IPS DF 6.9 (cell line): ENCODE measurements around the gene CNTN5.
A peak's percentile ranks its signal among the peaks of the same experiment; 100 is the strongest.

Source experiments
- DNase-seq: peaks from one replicate; pipeline ENCODE4 v3.0.0-alpha.2; 2013; ENCODE audit warnings: low read depth, low spot score
- H3K27ac ChIP-seq: one replicate; pipeline ENCODE4 v1.5.1; 2013; ENCODE audit warnings: low read length, control low read depth
- H3K27me3 ChIP-seq: 2 replicates; pipeline ENCODE4 v1.6.1; 2013; ENCODE audit warnings: mild to moderate bottlenecking, low read length; ENCODE audit not compliant: control insufficient read depth, insufficient read depth
- H3K36me3 ChIP-seq: 2 replicates; pipeline ENCODE4 v1.6.1; 2013; ENCODE audit warnings: low read length; ENCODE audit not compliant: control insufficient read depth, insufficient read depth
- H3K4me1 ChIP-seq: 2 replicates; pipeline ENCODE4 v1.6.1; 2013; ENCODE audit warnings: low read length; ENCODE audit not compliant: control insufficient read depth, insufficient read depth
- H3K4me3 ChIP-seq: 2 replicates; pipeline ENCODE4 v1.5.1; 2013; ENCODE audit warnings: mild to moderate bottlenecking, low read length
- H3K9me3 ChIP-seq: 2 replicates; pipeline ENCODE4 v1.6.1; 2013; ENCODE audit warnings: low read length, inconsistent platforms; ENCODE audit not compliant: control insufficient read depth, insufficient read depth
- WGBS: extraction: QIAGEN DNeasy Blood & Tissue Kit; methylation state at CpG from one replicate; pipeline ENCODE4 v1.1.7; 2013; ENCODE audit warnings: mixed read lengths, missing lambda C conversion rate; ENCODE audit not compliant: insufficient read length, insufficient coverage; 5-methylcytosine and 5-hydroxymethylcytosine counted together

The CNTN5 gene

GRCh38 chr11:100353083-100353482 lies 1332.3 kb downstream of the CNTN5 start:
- DNase-seq: no peak
- H3K9me3 ChIP-seq: no peaks in the 10 kb centered on the region
- no peak overlapping the region for H3K27ac ChIP-seq
- no peaks in the 10 kb centered on the region for H3K4me1 ChIP-seq
- no peaks in the 10 kb centered on the region for H3K36me3 ChIP-seq
- no peak overlapping the region for H3K4me3 ChIP-seq
- no peaks in the 10 kb centered on the region for H3K27me3 ChIP-seq

DNA sequence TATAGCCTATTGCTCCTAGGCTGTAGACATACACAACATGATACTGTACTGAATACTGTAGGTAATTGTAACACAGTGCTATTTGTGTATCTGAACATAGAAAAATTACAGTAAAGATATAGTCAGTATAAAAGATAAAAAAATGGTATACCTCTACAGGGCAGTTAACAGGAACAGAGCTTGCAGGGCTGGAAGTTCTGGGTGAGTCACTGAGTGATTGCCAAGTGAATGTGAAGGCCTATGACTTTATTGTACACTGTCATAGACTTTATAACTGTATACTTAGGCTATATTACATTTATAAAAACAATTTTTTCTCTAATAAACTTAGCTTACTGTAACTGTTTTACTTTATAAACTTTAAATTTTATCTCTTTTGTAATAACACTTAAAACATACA lies 1334.0 kb downstream of the CNTN5 start:
- no peaks in the 10 kb centered on the region for H3K9me3 ChIP-seq
- H3K27ac ChIP-seq: no peak overlapping the region
- H3K27me3 ChIP-seq: no peaks in the 10 kb centered on the region

GRCh38 chr11:100356035-100356434 lies 1335.3 kb downstream of the CNTN5 start:
- Histone ChIP-seq H3K4me1 (no peaks in the 10 kb centered on the region), H3K36me3 (no peaks in the 10 kb centered on the region), H3K27me3 (no peaks in the 10 kb centered on the region), H3K27ac (no peak overlapping the region), H3K9me3 (no peaks in the 10 kb centered on the region), H3K4me3 (no peak overlapping the region)
- WGBS: no CpG with 5 or more reads among the region's 4 CpGs
- DNase-seq: no peak

More for the DNA sequence above, 1334.0 kb downstream of the CNTN5 start:
- Histone ChIP-seq H3K36me3 (no peaks in the 10 kb centered on the region), H3K4me3 (no peak overlapping the region), H3K4me1 (no peaks in the 10 kb centered on the region)
- DNase-seq: no peak

DNA sequence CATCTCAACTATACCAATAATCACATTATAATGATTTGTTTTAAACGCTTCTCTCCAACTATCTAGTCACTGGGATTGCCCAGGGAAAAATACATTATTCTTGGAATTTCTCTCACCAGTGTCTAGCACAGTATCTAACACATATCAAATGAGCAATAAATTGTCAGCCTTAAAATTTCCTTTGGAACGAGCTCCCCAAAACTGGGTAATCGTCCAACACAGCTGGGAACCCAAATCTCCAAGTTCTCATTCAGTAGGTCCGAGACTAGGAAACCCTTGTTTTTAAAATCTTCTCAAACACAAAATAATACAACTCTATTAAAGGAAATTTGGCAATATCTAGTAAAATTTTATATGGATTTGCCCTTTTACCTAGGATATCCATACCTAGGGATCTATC lies 1338.5 kb downstream of the CNTN5 start:
- WGBS: no CpG with 5 or more reads among the region's 4 CpGs
- Histone ChIP-seq H3K9me3 (no peaks in the 10 kb centered on the region), H3K4me3 (no peak overlapping the region), H3K27ac (no peak overlapping the region), H3K36me3 (no peaks in the 10 kb centered on the region), H3K27me3 (no peaks in the 10 kb centered on the region), H3K4me1 (no peaks in the 10 kb centered on the region)
- no peak for DNase-seq

GRCh38 chr11:100367892-100368291 lies 1347.1 kb downstream of the CNTN5 start:
- DNase-seq: no peak
- H3K9me3 ChIP-seq: no peaks in the 10 kb centered on the region
- no peak overlapping the region for H3K27ac ChIP-seq
- H3K4me3 ChIP-seq: no peak overlapping the region
- no peaks in the 10 kb centered on the region for H3K27me3 ChIP-seq
- no peaks in the 10 kb centered on the region for H3K4me1 ChIP-seq
- no peaks in the 10 kb centered on the region for H3K36me3 ChIP-seq

GRCh38 chr11:100383357-100383865 lies 1362.7 kb downstream of the CNTN5 start:
- H3K4me1 ChIP-seq: no peaks in the 10 kb centered on the region
- H3K27me3 ChIP-seq: no peaks in the 10 kb centered on the region
- H3K27ac ChIP-seq: no peak overlapping the region
- WGBS: no CpG with 5 or more reads among the region's 7 CpGs
- H3K9me3 ChIP-seq: no peaks in the 10 kb centered on the region
- DNase-seq: no peak
- no peak overlapping the region for H3K4me3 ChIP-seq
- no peaks in the 10 kb centered on the region for H3K36me3 ChIP-seq

DNA sequence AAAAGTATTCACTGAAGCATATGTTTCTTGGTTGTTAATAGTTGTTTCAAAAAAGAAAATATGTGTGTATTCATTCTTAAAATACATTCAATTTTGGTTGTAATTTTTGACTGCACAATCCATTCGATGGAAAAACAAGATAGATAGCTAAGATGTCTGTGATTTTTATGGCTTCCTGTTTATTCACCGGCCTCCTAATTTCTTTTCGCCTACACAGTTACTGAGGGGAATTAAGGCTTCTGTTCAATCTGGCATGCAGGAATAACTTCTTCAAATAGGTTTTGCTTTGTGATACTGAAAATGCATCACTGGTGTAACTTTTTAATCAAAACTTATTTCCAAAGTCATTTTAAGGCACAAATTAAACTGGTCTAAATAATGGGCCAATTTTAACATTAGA lies 1375.5 kb downstream of the CNTN5 start:
- no peaks in the 10 kb centered on the region for H3K9me3 ChIP-seq
- no peak overlapping the region for H3K27ac ChIP-seq
- H3K4me1 ChIP-seq: no peaks in the 10 kb centered on the region
- no peaks in the 10 kb centered on the region for H3K27me3 ChIP-seq
- DNase-seq: no peak
- WGBS: no CpG with 5 or more reads among the region's 3 CpGs
- no peaks in the 10 kb centered on the region for H3K36me3 ChIP-seq
- no peak overlapping the region for H3K4me3 ChIP-seq

DNA sequence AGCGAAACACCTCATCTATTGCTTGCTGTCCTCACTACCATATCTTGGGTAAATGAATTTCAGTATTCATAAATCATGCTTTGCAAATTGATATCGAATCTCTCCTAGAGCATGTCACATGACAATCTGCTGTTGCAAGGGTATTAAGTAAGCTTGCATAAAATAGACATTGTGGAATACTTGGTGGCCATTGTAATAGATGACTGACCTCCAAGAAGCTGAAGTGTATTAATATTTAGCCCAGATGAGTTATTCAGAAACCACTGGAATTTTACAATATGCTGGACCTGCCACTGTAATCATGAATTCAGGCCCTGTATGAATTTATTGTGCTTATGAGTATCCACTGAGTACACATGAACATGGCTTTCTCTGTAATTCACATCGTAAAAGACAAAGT lies 1376.7 kb downstream of the CNTN5 start:
- Histone ChIP-seq H3K36me3 (no peaks in the 10 kb centered on the region), H3K27ac (no peak overlapping the region), H3K4me3 (no peak overlapping the region), H3K27me3 (no peaks in the 10 kb centered on the region), H3K9me3 (no peaks in the 10 kb centered on the region), H3K4me1 (no peaks in the 10 kb centered on the region)
- no CpG with 5 or more reads among the region's 3 CpGs for WGBS
- no peak for DNase-seq

GRCh38 chr11:100403816-100404215 lies 1383.1 kb downstream of the CNTN5 start:
- H3K9me3 ChIP-seq: no peaks in the 10 kb centered on the region

GRCh38 chr11:100404907-100405306 lies 1384.2 kb downstream of the CNTN5 start:
- Histone ChIP-seq H3K9me3 (no peaks in the 10 kb centered on the region), H3K4me3 (no peak overlapping the region), H3K27me3 (no peaks in the 10 kb centered on the region), H3K27ac (no peak overlapping the region), H3K36me3 (no peaks in the 10 kb centered on the region), H3K4me1 (peaks cover 4% of the 10 kb centered on the region)
- DNase-seq: no peak
- no CpG with 5 or more reads among the region's 10 CpGs for WGBS

More at GRCh38 chr11:100403816-100404215, 1383.1 kb downstream of the CNTN5 start:
- H3K27me3 ChIP-seq: no peaks in the 10 kb centered on the region
- H3K36me3 ChIP-seq: no peaks in the 10 kb centered on the region
- H3K4me1 ChIP-seq: peaks cover 4% of the 10 kb centered on the region
- no peak overlapping the region for H3K27ac ChIP-seq
- no CpG with 5 or more reads among the region's 2 CpGs for WGBS
- peak; percentile 22 for DNase-seq
- H3K4me3 ChIP-seq: no peak overlapping the region
